Loucy (cell line): ENCODE results near the gene LCA5.

Experiments used
- EZH2phosphoT487 ChIP-seq: fragments of 200-600 bp; IDR thresholded peaks from 2 replicates; pipeline ENCODE4 v1.6.1; 2018; ENCODE audit warnings: antibody characterized with exemption, mild to moderate bottlenecking, moderate library complexity, borderline replicate concordance
- TF ChIP-seq, protein P1 (sequence below): fragments of 200-600 bp; sonication (generic); conservative IDR thresholded peaks from 2 replicates; pipeline ENCODE4 v1.5.1; 2014; ENCODE audit warnings: mild to moderate bottlenecking, antibody characterized with exemption, low read length

DNA sequence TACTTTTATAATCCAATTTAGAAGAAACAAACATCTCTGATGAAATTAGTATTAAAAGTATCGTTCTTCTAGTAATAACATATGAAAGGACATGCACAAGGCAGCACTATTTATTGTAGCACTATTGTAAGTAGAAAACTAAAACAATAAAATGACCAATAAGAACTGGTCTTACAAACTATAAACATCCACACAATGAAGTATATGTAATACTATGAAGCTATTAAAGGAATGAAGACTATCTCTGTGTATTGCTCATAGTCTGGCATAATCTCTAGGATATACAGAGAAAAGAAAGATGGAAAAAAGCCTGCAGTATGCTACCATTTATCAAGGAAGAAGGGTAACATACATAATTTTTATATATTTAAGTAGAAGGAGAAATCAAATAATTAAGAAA lies 16.7 kb downstream of the LCA5 start:
- TF ChIP-seq EZH2phosphoT487: no peak
- TF ChIP-seq, protein P1, sequence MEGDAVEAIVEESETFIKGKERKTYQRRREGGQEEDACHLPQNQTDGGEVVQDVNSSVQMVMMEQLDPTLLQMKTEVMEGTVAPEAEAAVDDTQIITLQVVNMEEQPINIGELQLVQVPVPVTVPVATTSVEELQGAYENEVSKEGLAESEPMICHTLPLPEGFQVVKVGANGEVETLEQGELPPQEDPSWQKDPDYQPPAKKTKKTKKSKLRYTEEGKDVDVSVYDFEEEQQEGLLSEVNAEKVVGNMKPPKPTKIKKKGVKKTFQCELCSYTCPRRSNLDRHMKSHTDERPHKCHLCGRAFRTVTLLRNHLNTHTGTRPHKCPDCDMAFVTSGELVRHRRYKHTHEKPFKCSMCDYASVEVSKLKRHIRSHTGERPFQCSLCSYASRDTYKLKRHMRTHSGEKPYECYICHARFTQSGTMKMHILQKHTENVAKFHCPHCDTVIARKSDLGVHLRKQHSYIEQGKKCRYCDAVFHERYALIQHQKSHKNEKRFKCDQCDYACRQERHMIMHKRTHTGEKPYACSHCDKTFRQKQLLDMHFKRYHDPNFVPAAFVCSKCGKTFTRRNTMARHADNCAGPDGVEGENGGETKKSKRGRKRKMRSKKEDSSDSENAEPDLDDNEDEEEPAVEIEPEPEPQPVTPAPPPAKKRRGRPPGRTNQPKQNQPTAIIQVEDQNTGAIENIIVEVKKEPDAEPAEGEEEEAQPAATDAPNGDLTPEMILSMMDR: no peak
